SK-N-MC (cell line): ENCODE data around the gene LRRC4C.

ENCODE experiments used
- EZH2 ChIP-seq: fragments of 200-600 bp; sonication (generic); IDR thresholded peaks from one replicate; pipeline ENCODE4 v1.6.1; 2017; ENCODE audit warnings: antibody characterized with exemption
- FOXP2 ChIP-seq: optimal IDR thresholded peaks from 2 replicates; pipeline ENCODE3; 2011; ENCODE audit warnings: mild to moderate bottlenecking, moderate library complexity; ENCODE audit not compliant: insufficient read depth; ENCODE audit errors: extremely low read length, control extremely low read depth
- POLR2AphosphoS5 ChIP-seq: IDR thresholded peaks from 2 replicates; pipeline ENCODE4 v1.6.1; 2012; ENCODE audit warnings: mild to moderate bottlenecking, low read depth, low read length, borderline replicate concordance

DNA sequence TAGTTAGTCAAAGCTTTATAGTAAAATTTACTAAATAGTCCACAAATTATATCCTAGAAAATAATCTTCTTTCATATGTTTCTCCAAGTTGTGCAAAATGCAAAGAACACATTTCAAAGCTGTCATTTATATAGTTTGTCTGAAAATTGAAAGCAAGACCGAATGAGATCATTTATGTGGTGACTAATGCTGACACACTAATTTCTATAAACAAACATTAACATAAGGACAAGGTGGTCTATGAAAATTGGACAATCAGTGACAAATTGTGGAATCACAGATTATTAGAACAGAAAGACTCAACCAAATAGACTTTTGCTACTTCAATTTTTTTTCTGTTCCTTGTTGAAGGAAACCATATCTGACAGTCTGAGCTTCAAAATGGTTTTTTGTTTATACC is 1056.1 kb downstream of the LRRC4C start:
- TF ChIP-seq EZH2 = no peak
- no peak for TF ChIP-seq POLR2AphosphoS5
- TF ChIP-seq FOXP2 = no peak
